Fibroblast of the conjunctiva (primary cell): ENCODE data around the gene RXRB.
"Not testable (repeated sequence)": the region's sequence is repeated elsewhere in the genome, so short reads cannot be mapped to it uniquely, and the experiment has no call there.

Source experiments
- DNase-seq: peaks from one replicate; pipeline ENCODE4 v3.0.0-alpha.2; 2010; ENCODE audit warnings: low read depth

RXRB gene

DNA sequence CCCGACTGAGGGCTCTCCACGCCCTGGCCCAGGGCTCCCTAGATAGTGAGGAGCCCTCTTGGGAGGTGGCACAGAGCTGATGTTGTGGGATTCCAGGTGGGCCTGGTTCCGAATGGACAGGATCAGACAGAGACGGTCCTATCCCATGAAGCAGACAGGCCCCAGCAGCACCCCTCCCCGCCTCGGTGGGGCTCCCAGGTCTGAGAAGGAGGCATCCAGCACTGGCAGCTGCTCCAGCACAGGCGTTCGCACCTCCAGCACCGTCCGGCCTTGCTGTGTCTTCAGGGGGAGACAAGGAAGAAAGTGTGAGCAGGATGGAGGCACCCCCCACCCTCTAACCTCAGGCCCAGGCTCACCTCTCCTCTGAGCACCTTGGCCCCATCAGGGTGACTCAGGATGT is 36.9 kb downstream of the RXRB start:
- no peak for DNase-seq

DNA sequence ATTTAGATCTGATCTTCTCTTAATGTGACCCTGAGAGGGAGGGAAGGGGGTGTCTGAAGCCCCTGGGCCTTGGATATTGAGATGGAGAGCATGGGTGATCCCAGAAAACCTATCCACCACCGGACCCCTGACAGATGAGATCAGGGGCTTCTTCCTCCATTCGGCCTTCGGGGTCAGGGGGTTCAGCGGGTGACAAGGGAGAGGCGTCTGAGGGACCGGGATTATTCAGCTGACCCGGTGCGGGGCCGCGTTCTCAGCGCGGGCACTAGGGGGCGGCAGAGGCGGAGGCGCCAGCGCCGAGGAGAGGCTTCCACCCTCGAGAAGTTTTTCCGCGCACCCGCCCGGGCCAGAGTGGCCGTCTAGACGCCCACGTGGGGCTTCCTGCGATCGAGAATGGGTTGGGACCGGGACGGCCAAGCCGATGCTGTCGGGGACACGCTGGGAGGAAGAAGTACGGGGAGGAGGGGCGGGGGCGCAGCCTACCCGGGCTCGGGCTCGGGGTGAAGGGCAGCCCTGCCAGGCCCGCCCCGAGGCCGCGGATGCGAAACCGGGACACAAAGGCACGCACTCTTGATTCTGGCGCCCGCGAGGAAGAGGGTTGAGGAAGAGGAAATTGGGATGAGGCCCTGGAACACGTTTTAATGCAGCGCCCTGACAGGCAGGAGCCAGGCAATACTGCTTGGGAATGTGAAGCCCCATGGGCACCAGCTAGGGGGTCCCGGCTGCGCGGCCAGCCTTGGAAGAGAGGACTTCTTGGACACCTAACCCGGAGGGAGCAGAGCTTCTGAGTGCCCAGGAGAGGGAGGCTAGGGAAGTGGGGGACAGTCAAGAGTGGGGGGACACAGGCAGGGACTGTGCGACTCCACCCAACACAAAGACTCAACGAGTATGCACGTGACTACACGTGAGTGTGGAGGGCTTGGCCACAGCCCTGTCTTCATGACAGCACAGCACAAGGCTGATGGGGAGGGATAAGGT is 38.8 kb downstream of the RXRB start:
- peak; percentile 12 for DNase-seq

DNA sequence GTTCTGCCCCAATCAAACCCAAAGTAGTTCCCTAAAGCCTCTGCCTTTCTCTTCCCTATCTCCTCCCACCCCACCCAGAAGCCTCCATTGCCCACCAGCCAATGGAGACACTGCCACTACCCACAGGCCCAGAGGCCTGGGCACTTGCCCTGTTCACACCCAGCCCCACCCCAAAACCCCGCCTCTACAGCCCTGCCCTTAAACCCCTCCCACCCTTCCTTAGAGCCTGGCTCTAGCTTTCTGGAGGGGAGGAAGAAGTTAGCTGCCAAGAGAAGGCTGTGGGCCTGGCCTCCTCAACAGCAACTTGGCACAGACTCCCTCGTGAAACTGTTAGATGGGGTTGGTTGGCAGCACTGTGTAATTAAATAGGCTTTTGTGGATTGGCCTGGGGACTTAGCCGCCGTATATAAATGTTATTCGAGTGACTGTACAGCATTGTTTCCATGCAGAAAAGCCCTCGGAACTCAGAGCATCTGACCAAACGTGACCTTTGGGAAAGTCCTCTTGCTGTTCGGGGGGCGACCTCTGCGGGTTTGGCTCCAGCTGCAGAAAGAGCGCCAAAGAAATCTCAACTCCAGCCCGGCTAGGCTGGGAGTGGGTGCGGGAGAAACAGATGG is 39.6 kb downstream of the RXRB start:
- peak; percentile 93 for DNase-seq

DNA sequence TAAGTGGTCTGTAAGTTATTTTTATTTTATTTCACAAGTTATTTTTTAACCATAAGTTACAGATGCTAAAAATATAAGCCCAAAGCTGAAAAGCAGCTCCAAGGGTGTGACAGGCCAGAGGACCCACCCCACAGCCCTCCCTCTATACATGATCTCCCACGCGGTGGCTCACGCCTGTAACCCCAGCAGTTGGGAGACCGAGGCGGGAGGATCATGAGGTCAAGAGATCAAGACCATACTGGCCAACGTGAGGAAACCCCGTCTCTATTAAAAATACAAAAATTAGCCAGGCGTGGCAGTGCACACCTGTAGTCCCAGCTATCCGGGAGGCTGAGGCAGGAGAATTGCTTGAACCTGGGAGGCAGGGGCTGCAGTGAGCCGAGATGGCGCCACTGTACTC is 40.4 kb downstream of the RXRB start:
- no peak for DNase-seq

DNA sequence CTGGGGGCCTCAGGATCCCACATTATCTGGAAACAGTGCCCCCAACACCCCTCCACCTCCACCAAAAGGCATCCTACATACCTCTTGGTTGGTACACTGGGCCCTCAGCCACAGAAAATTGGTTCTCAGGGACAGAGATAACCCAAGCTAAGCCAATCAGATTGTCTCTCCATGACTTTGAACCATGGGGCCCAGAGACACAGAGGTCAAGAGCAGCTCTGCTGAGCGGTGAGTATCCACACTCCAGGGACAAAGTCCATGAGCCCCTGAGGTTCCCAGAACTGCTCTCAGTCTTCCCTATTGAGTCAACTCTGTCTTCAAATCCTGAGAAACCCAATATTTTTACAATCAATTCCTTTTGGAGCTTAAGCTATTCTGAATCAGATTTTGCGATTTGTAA is 43.5 kb downstream of the RXRB start:
- no peak for DNase-seq

DNA sequence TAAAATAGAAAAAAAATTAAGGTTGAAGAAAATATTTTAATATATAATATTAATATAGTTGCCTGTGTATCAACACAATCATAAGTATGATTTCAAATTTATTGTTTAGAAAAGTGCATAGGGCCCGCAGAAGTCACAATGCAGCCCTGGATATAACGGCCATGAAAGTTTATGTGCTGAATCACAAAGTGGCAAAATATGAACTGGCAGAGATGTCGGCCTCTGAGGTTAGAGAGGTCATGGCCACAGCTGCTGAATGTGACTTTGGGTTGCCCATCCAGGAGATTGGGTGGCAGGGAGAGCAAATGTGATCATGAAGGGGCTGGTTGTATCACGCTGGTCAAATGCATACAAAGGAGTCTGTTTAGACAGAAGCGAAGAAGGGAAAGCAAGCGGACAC is 43.9 kb downstream of the RXRB start:
- no peak for DNase-seq

DNA sequence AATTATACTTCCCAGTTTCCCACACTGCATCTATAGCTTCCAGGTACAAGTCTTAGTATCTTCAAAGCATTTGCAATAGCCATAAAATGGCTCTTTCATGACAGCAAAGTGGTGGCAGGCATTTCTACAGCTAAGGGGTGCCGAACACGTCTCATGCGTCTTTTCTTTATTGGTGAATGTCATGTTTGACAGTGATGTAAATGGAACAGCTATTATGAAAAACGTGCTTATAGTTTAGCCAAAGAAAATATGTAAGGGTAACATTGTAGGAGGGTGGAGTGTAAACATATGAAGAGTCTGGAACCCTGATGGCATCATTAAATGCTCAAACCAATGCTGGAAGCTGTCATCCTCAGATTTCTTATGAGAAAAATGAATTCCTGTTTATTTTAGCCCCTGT is 46.1 kb downstream of the RXRB start:
- no peak for DNase-seq

DNA sequence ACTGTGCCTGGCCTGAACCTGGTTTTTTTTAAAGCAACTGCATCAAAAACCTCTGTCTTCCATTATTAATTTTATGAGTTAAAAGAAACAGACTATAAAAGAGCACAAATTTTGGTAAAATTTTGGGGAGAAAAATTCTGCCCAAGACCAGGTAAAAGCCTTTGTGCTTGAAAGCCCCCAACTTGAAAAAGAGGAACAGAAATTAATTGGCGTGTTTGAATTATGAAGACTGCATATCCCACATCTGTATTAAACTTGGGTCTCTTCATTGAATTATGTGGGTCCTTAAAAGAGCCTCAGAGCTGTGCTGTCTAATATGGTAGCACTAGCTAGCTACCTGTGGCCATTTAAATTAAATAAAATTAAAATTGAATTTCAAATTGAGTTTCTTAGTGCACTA is 49.4 kb downstream of the RXRB start:
- no peak for DNase-seq

DNA sequence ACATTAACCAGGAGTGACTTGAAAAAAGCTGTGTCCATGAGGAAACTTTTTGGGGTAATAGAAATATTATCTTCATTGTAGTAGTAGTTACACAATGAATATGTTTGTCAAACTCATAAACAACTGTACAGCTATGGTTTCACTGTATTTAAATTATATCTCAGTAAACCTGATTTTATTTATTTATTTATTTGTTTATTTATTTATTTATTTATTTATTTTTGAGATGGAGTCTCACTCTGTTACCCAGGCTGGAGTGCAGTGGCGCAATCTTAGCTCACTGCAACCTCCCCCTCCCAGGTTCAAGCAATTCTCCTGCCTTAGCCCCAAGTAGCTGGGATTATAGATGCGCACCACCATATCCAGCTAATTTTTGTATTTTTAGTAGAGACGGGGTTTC is 49.9 kb downstream of the RXRB start:
- DNase-seq = not testable (repeated sequence)

DNA sequence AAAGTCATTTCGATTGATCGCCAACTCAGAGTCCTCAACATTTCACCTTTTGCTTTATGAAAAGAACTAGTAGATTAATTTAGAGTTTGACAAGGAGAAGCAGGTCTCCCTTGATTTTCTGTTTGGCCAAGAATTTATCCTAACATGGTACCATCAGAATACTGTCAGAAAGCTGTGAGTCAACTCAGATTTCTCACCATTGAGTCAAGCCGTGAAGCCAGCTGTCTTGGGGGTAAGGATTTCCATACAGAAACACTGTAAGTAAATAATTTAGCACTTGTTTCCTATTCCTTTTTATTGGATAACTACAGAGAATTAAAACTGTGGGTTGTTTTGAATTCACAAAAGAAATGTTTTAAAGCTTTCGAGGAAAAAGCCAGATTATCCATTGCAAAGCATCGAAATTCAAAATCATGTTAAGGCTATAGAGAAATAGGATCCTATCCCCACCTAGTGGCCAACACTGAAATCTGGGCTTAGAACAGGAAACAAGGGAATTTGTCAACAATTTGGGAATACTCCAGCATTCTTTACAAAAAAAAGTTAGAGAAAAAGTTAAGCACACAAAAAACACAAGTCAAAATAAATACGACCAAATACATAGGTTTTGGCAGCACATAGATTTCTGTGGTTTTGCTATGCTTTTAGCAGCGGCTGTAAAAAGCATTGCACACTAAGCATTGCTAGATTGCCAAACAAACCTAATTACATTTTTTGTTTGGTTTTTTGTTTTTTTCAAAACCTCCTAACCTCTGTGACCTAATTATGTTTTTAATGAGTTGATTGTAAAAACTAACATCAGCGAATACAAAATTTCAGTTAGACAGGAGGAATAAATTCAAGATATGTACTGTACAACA is 52.4 kb downstream of the RXRB start:
- DNase-seq = peak; percentile 47

DNA sequence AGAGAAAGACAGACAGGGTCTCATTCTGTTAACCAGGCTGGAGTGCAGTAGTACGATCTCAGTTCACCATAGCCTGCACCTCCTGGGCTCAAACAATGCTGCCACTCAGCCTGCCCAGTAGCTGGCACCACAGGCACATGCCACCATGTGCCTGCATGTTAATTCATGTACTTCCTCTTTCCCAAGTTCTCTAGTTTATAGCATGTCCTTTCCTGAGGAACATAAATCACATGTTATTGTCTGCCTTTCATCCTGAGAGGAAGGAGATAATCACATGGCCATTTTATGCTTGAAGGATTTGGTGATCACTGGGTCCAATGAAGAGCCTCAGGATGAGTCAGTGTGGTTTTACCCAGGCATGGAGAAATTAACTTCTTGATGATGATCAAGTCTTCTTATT is 56.1 kb downstream of the RXRB start:
- DNase-seq = no peak
